ENCODE results near the gene LRRN1. TPM values are rescaled to one million over a fixed set of nuclear protein-coding genes. Genes with fewer than 3 reads are reported as not detected.

The LRRN1 gene
- polyA plus RNA-seq, 2 of the 4 experiments (the other 2 are of a cell fraction) = not detected

DNA sequence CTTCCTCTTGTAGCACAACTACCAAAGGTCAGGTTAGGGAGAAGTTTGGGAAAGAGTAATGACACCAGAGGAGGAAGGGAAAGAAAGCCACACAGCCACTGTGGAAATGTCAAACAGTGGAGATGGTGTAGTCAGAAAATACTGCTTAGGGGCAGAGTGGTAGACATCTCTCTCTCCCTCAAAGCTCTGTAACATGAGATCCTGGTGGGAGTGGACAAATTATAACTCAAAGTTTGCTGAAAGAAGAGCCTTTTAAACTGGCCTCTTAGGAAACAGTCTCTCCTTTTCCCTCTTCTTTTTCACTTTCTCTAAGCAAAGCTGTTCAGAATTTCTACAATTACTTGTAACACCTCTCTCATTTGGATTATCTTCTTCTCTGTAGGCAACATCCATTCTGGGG, 55.8 kb downstream of the LRRN1 start (continued):
- TF ChIP-seq KDM1A (IDR thresholded peaks at IDR 0.05; ENCODE audit: low read depth) = no peak
- no peak for TF ChIP-seq ZNF302 (CRISPR knock-in tag; IDR thresholded peaks at IDR 0.05)

DNA sequence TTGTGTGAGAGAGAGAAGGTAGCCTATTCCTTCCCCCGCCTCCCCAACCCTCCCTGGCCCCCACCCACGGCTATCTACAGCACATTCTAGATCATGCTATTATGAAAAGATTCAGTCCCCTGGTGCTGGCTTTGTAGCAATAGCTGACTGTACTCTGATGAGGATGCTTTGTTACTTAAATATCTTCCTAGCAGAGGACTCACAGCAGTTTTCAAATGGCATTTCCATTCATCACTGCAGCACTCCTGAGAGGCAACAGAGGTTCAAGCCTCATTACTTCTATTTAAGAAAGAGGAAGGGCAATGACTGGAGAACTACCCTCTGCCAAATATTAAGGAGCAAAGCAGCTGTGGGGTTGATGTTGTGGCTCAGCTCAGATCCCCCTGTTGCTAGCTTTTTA, 61.0 kb downstream of the LRRN1 start:
- 2% methylated on average over 2 of the region's 2 CpGs for WGBS (ENCODE audit: missing lambda C conversion rate)
- ATAC-seq (no peak), FAIRE-seq (no peak), DNase-seq (ENCODE audit: low read depth in 1 of 2, low spot score in 1 of 2) (no peak)
- H3K4me3 ChIP-seq = no peak overlapping the region
- TF ChIP-seq NR3C1 (IDR thresholded peaks at IDR 0.05) (no peak), RFX5 (IDR thresholded peaks at IDR 0.05) (no peak), KDM5A (IDR thresholded peaks at IDR 0.05) (no peak)
- TF ChIP-seq, protein P1, sequence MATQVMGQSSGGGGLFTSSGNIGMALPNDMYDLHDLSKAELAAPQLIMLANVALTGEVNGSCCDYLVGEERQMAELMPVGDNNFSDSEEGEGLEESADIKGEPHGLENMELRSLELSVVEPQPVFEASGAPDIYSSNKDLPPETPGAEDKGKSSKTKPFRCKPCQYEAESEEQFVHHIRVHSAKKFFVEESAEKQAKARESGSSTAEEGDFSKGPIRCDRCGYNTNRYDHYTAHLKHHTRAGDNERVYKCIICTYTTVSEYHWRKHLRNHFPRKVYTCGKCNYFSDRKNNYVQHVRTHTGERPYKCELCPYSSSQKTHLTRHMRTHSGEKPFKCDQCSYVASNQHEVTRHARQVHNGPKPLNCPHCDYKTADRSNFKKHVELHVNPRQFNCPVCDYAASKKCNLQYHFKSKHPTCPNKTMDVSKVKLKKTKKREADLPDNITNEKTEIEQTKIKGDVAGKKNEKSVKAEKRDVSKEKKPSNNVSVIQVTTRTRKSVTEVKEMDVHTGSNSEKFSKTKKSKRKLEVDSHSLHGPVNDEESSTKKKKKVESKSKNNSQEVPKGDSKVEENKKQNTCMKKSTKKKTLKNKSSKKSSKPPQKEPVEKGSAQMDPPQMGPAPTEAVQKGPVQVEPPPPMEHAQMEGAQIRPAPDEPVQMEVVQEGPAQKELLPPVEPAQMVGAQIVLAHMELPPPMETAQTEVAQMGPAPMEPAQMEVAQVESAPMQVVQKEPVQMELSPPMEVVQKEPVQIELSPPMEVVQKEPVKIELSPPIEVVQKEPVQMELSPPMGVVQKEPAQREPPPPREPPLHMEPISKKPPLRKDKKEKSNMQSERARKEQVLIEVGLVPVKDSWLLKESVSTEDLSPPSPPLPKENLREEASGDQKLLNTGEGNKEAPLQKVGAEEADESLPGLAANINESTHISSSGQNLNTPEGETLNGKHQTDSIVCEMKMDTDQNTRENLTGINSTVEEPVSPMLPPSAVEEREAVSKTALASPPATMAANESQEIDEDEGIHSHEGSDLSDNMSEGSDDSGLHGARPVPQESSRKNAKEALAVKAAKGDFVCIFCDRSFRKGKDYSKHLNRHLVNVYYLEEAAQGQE (IDR thresholded peaks at IDR 0.05) = no peak
- CTCF ChIA-PET = no interaction called here
- H3K4me1 ChIP-seq = no peaks in the 10 kb centered on the region
- POLR2A ChIA-PET = no interaction called here
- no peak overlapping the region for H3K27ac ChIP-seq
- H3K9me3 ChIP-seq = no peaks in the 10 kb centered on the region
- no peak overlapping the region for H3K4me2 ChIP-seq

DNA sequence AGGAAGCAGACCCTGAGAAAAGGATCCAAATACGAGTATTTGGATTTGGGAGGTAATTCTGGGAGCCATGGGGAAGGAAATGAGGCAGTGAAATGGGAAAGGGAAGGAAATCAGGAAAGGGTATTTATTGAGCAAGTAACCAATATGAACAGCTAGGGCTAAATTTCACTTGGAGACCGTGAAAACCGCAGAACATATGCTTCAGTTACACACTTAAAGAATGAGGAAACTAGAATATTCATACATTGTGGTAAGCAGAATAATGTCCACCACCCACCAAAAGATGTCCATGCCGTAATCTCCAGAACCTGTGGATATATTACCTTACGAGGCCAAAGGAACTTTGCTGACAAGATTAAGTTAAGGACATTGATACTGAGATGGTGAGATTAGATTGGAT, 63.3 kb downstream of the LRRN1 start:
- ChIA-PET CTCF (no interaction called here), POLR2A (no interaction called here)
- no peak for TF ChIP-seq CEBPB (IDR thresholded peaks at IDR 0.05)
- TF ChIP-seq ZSCAN20 (CRISPR knock-in tag; IDR thresholded peaks at IDR 0.05) = no peak
- TF ChIP-seq NPAS2 (CRISPR knock-in tag; IDR thresholded peaks at IDR 0.05; ENCODE audit: borderline replicate concordance) = no peak
- TF ChIP-seq EP300 (IDR thresholded peaks at IDR 0.05) = no peak
- TF ChIP-seq ESRRA (IDR thresholded peaks at IDR 0.05; ENCODE audit: borderline replicate concordance, low read length) = no peak
- TF ChIP-seq ZFP36 (IDR thresholded peaks at IDR 0.05; ENCODE audit: borderline replicate concordance, partially characterized antibody) = no peak
- TF ChIP-seq RCOR1 (IDR thresholded peaks at IDR 0.05; ENCODE audit: low read depth, low read length) = no peak
- TF ChIP-seq, protein P2, sequence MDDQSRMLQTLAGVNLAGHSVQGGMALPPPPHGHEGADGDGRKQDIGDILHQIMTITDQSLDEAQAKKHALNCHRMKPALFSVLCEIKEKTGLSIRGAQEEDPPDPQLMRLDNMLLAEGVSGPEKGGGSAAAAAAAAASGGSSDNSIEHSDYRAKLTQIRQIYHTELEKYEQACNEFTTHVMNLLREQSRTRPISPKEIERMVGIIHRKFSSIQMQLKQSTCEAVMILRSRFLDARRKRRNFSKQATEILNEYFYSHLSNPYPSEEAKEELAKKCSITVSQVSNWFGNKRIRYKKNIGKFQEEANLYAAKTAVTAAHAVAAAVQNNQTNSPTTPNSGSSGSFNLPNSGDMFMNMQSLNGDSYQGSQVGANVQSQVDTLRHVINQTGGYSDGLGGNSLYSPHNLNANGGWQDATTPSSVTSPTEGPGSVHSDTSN (IDR thresholded peaks at IDR 0.05) = no peak
- no peak for TF ChIP-seq FOXS1 (CRISPR knock-in tag; IDR thresholded peaks at IDR 0.05)
- TF ChIP-seq, protein P1 (IDR thresholded peaks at IDR 0.05) = no peak
- TF ChIP-seq ZNF302 (CRISPR knock-in tag; IDR thresholded peaks at IDR 0.05) = no peak
- TF ChIP-seq JUN (IDR thresholded peaks at IDR 0.05) = no peak
- no peak for TF ChIP-seq TFCP2L1 (CRISPR knock-in tag; IDR thresholded peaks at IDR 0.05)
- TF ChIP-seq GATA3 (IDR thresholded peaks at IDR 0.05; ENCODE audit: borderline replicate concordance) = no peak
- no peak for TF ChIP-seq KDM1A (IDR thresholded peaks at IDR 0.05; ENCODE audit: low read depth)
- no peak for TF ChIP-seq MYC (IDR thresholded peaks at IDR 0.05; ENCODE audit: borderline replicate concordance, low read length)
- TF ChIP-seq CHD2 (IDR thresholded peaks at IDR 0.05; ENCODE audit: low read length, partially characterized antibody) = no peak
- TF ChIP-seq, protein P3, sequence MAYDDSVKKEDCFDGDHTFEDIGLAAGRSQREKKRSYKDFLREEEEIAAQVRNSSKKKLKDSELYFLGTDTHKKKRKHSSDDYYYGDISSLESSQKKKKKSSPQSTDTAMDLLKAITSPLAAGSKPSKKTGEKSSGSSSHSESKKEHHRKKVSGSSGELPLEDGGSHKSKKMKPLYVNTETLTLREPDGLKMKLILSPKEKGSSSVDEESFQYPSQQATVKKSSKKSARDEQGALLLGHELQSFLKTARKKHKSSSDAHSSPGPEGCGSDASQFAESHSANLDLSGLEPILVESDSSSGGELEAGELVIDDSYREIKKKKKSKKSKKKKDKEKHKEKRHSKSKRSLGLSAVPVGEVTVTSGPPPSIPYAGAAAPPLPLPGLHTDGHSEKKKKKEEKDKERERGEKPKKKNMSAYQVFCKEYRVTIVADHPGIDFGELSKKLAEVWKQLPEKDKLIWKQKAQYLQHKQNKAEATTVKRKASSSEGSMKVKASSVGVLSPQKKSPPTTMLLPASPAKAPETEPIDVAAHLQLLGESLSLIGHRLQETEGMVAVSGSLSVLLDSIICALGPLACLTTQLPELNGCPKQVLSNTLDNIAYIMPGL (CRISPR knock-in tag; IDR thresholded peaks at IDR 0.05; ENCODE audit: borderline replicate concordance) = no peak
- ATAC-seq (no peak), FAIRE-seq (no peak), DNase-seq (ENCODE audit: low read depth in 1 of 2, low spot score in 1 of 2) (no peak)
- WGBS (ENCODE audit: missing lambda C conversion rate) = 18% methylated on average over 5 of the region's 5 CpGs
- H3K27ac ChIP-seq = no peak overlapping the region
- H3K4me1 ChIP-seq = no peaks in the 10 kb centered on the region
- H3K4me2 ChIP-seq = no peak overlapping the region
- no peak overlapping the region for H3K4me3 ChIP-seq
- no peaks in the 10 kb centered on the region for H3K9me3 ChIP-seq
